DOHH2 (cell line): ENCODE measurements around the gene CLHC1.

Source experiments
- EZH2phosphoT487 ChIP-seq: fragments of 200-600 bp; sonication (generic); IDR thresholded peaks from 2 replicates; pipeline ENCODE4 v1.6.1; 2017; ENCODE audit warnings: borderline replicate concordance, mild to moderate bottlenecking, antibody characterized with exemption, low read length, moderate library complexity, mixed read lengths
- TF ChIP-seq, protein P1 (sequence below): fragments of 200-600 bp; sonication (generic); IDR thresholded peaks from one replicate; pipeline ENCODE4 v1.5.1; 2014; ENCODE audit warnings: antibody characterized with exemption, mild to moderate bottlenecking, low read depth, low read length; ENCODE audit not compliant: poor library complexity, severe bottlenecking

DNA sequence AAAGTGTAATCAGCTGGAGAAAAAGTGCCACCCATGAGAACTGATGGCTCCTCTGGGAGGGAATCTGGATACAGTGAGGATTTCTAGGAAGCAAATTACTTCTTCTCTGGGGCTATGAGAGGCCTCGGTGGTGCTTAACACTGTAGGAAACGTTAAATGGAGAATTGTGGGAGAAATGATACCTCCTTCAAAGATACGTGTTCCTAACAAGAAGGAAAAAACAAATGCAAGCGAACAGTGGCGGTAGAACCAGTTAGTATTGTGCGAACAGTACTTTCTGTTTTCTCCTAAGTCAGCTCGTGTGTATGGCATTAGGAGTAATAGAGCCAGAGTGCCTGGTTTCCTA, 37.5 kb upstream of the CLHC1 start:
- TF ChIP-seq, protein P1, sequence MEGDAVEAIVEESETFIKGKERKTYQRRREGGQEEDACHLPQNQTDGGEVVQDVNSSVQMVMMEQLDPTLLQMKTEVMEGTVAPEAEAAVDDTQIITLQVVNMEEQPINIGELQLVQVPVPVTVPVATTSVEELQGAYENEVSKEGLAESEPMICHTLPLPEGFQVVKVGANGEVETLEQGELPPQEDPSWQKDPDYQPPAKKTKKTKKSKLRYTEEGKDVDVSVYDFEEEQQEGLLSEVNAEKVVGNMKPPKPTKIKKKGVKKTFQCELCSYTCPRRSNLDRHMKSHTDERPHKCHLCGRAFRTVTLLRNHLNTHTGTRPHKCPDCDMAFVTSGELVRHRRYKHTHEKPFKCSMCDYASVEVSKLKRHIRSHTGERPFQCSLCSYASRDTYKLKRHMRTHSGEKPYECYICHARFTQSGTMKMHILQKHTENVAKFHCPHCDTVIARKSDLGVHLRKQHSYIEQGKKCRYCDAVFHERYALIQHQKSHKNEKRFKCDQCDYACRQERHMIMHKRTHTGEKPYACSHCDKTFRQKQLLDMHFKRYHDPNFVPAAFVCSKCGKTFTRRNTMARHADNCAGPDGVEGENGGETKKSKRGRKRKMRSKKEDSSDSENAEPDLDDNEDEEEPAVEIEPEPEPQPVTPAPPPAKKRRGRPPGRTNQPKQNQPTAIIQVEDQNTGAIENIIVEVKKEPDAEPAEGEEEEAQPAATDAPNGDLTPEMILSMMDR = no peak
- no peak for TF ChIP-seq EZH2phosphoT487
